BLaER1 (cell line): ENCODE data around the gene KDF1.

ENCODE experiments used
- H3K27ac ChIP-seq: shearing (Covaris generic); formaldehyde crosslinking; 2 replicates; pipeline ENCODE4 v1.8.1; 2022
- H3K27me3 ChIP-seq: shearing (Covaris generic); formaldehyde crosslinking; 2 replicates; pipeline ENCODE4 v1.8.1; 2022
- H3K36me3 ChIP-seq: shearing (Covaris generic); formaldehyde crosslinking; 2 replicates; pipeline ENCODE4 v1.8.1; 2022
- H3K4me1 ChIP-seq: shearing (Covaris generic); formaldehyde crosslinking; 2 replicates; pipeline ENCODE4 v1.8.1; 2022
- H3K4me2 ChIP-seq: shearing (Covaris generic); formaldehyde crosslinking; 2 replicates; pipeline ENCODE4 v1.8.1; 2022
- H3K4me3 ChIP-seq: shearing (Covaris generic); formaldehyde crosslinking; 2 replicates; pipeline ENCODE4 v1.8.1; 2022
- H3K9ac ChIP-seq: shearing (Covaris generic); formaldehyde crosslinking; 2 replicates; pipeline ENCODE4 v1.8.1; 2022
- H3K9me3 ChIP-seq: shearing (Covaris generic); formaldehyde crosslinking; 2 replicates; pipeline ENCODE4 v1.8.1; 2022
- H4K20me1 ChIP-seq: shearing (Covaris generic); formaldehyde crosslinking; 2 replicates; pipeline ENCODE4 v1.8.1; 2022
- Cebpa-rat ChIP-seq: shearing (Covaris generic); IDR thresholded peaks from 2 replicates; pipeline ENCODE4 v1.8.1; 2022

The KDF1 gene

DNA sequence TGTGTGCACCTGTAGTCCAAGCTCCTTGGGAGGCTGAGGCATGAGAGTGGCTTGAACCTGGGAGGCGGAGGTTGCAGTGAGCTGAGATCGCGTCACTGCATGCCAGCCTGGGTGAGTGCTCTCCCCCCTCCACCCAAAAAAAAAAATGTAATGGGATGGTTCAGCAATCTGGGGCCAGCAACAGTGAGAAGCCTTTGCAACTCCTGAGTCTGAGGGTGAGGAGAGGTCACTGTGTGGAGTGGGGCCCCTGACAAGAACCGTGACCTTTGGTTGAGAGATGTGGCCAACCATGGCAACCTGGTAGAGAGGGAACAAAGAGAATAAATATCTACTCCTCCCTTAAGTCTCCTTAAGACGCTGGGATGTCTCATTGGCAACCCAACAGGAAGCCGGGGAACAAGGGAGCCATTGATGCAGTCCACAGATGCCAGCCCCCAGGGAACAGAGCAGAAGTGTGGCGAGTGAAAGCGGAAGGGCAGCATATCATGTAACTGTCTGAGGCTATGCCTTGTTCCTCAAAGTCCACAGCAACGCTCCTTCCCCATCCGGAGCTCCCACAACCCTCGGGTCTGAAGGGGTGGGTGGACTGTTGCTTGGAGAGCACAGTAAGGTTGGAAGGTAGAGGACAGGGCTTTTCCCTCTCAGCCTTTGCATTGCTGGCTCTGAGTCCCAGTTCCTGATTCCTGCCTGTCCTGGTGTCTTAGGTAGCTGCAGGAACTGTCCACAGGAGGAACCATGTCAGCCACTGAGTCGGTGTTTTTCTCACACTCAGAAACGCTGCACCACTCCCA lies 41.5 kb upstream of the KDF1 start:
- H3K9me3 ChIP-seq, result no peaks in the 10 kb centered on the region
- no peak for TF ChIP-seq Cebpa-rat
- no peaks in the 10 kb centered on the region for H3K36me3 ChIP-seq
- H4K20me1 ChIP-seq, result no peaks in the 10 kb centered on the region
- peaks cover 8% of the 10 kb centered on the region for H3K27me3 ChIP-seq
- H3K4me1 ChIP-seq, result peaks cover 89% of the 10 kb centered on the region
- peak overlapping the region; percentile 36; the same call in 1 of the 2 replicates for H3K9ac ChIP-seq
- H3K4me2 ChIP-seq, result peak overlapping the region; percentile 84
- H3K4me3 ChIP-seq, result peak overlapping the region; percentile 37
- H3K27ac ChIP-seq, result peak overlapping the region; percentile 76

DNA sequence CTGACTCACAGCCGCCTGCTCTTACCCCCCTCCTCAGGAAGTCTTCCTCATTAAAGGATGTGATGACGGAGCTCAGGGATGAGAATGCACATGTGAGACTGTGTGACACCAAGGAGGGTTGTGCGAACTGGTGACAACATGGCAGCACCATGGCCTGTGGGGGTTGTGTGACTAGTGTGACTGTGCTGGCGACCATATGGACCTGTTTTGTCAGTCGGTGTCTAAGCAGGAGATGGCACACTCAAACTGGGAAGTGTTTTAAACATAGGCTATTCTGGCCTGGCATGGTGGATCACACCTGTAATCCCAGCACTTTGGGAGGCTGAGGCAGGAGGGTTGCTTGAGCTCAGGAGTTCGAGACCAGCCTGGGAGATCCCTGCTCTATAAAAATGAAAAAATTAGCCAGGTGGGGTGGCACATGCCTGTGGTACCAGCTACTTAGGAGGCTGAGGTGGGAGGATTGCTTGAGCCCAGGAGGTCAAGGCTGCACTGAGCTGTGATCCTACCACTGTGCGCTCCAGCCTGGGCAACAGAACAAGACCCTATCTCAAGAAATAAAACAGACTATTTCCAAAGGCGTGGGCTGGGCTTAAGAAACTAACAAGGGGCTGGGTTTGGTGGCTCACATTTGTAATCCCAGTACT lies 40.7 kb upstream of the KDF1 start:
- Histone ChIP-seq H3K4me3 (peak overlapping the region; percentile 37), H3K9me3 (no peaks in the 10 kb centered on the region), H3K27me3 (peaks cover 16% of the 10 kb centered on the region), H3K36me3 (no peaks in the 10 kb centered on the region), H3K4me2 (peak overlapping the region; percentile 84), H3K27ac (peak overlapping the region; percentile 76), H3K4me1 (peaks cover 81% of the 10 kb centered on the region), H3K9ac (peak overlapping the region; percentile 12; the same call in 1 of the 2 replicates), H4K20me1 (no peaks in the 10 kb centered on the region)
- TF ChIP-seq Cebpa-rat, result no peak

GRCh38 chr1:27000090-27000816 lies 40.0 kb upstream of the KDF1 start:
- peaks cover 23% of the 10 kb centered on the region for H3K27me3 ChIP-seq

DNA sequence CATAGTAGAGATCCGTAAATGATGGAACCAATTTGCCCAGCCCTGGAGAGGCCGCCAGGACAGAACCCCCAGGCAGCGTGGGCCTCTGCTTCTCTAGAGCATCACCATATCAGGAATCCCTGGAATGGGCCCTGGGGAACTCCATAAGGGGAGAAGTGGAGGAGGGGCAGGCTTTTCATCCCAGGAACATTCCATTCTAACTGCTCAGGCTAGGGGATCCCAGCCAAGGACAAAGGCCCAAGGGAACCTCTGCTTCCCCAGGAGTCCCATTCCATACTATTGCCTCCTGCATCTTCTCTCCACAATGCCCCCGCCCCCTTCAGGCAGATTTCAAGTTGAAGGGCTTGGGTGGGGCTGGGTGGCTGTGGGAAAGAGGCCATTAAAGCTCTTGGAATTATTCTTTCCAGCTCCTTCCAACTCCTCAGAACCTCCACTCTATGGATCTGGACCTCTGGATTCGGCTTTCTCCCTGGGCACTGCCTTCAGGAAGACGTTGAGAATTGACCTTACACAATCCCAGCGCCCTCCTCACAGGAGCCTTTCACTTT lies 39.2 kb upstream of the KDF1 start:
- Histone ChIP-seq H3K4me2 (peak overlapping the region; percentile 84), H3K9ac (no peak overlapping the region), H3K27me3 (peaks cover 30% of the 10 kb centered on the region), H3K36me3 (no peaks in the 10 kb centered on the region), H3K9me3 (no peaks in the 10 kb centered on the region), H4K20me1 (0 out of 2 replicates have a peak, but pooled peaks cover 8% of the 10 kb centered on the region), H3K4me1 (peaks cover 72% of the 10 kb centered on the region), H3K4me3 (no peak overlapping the region), H3K27ac (no peak overlapping the region)
- TF ChIP-seq Cebpa-rat, result no peak

More at GRCh38 chr1:27000090-27000816, 40.0 kb upstream of the KDF1 start:
- H4K20me1 ChIP-seq, result 0 out of 2 replicates have a peak, but pooled peaks cover under 1% of the 10 kb centered on the region
- H3K36me3 ChIP-seq, result no peaks in the 10 kb centered on the region
- H3K4me3 ChIP-seq, result no peak overlapping the region
- peak overlapping the region; percentile 84 for H3K4me2 ChIP-seq
- peak overlapping the region; percentile 76; the same call in 1 of the 2 replicates for H3K27ac ChIP-seq
- H3K9me3 ChIP-seq, result no peaks in the 10 kb centered on the region
- no peak overlapping the region for H3K9ac ChIP-seq
- peaks cover 74% of the 10 kb centered on the region for H3K4me1 ChIP-seq
- TF ChIP-seq Cebpa-rat, result no peak

GRCh38 chr1:26998429-26999300 lies 38.4 kb upstream of the KDF1 start:
- peaks cover 68% of the 10 kb centered on the region for H3K4me1 ChIP-seq
- H3K4me2 ChIP-seq, result peak overlapping the region; percentile 79
- H3K27me3 ChIP-seq, result peaks cover 39% of the 10 kb centered on the region
- no peaks in the 10 kb centered on the region for H3K36me3 ChIP-seq
- 0 out of 2 replicates have a peak, but pooled peaks cover 12% of the 10 kb centered on the region for H4K20me1 ChIP-seq
- H3K9ac ChIP-seq, result no peak overlapping the region
- no peaks in the 10 kb centered on the region for H3K9me3 ChIP-seq
- no peak overlapping the region for H3K27ac ChIP-seq
- H3K4me3 ChIP-seq, result no peak overlapping the region
- TF ChIP-seq Cebpa-rat, result no peak

DNA sequence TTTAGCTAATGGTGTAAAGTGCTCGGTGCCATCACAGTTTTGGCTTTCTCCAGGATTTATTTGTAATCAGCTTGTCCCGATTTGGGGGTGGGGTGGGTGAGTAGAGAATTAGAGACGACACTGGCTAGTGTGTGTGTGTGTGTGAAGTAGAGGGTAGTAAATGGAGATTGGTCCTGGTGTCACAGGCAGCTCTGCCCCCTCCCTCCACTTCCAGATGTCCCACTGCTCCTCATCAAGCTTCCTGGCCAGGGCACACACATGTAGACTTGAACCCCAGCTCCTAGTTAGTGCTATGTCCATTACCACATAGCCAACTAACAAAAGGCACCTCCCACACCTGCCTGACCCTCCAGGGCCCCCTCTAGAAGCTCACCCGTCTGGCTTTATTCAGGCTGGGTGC lies 36.4 kb upstream of the KDF1 start:
- Histone ChIP-seq H3K4me1 (peaks cover 55% of the 10 kb centered on the region), H4K20me1 (0 out of 2 replicates have a peak, but pooled peaks cover 12% of the 10 kb centered on the region), H3K27ac (no peak overlapping the region), H3K36me3 (no peaks in the 10 kb centered on the region), H3K4me3 (no peak overlapping the region), H3K9me3 (no peaks in the 10 kb centered on the region), H3K9ac (no peak overlapping the region), H3K4me2 (no peak overlapping the region), H3K27me3 (peaks cover 49% of the 10 kb centered on the region)
- TF ChIP-seq Cebpa-rat, result no peak

- no peak for TF ChIP-seq Cebpa-rat
- Histone ChIP-seq H3K9ac (no peak overlapping the region), H3K4me1 (peaks cover 48% of the 10 kb centered on the region), H3K4me2 (no peak overlapping the region), H4K20me1 (0 out of 2 replicates have a peak, but pooled peaks cover 12% of the 10 kb centered on the region), H3K4me3 (no peak overlapping the region), H3K36me3 (no peaks in the 10 kb centered on the region), H3K27ac (no peak overlapping the region), H3K27me3 (peaks cover 49% of the 10 kb centered on the region), H3K9me3 (no peaks in the 10 kb centered on the region)
Measured at GRCh38 chr1:26996024-26996423, 35.8 kb upstream of the KDF1 start.

DNA sequence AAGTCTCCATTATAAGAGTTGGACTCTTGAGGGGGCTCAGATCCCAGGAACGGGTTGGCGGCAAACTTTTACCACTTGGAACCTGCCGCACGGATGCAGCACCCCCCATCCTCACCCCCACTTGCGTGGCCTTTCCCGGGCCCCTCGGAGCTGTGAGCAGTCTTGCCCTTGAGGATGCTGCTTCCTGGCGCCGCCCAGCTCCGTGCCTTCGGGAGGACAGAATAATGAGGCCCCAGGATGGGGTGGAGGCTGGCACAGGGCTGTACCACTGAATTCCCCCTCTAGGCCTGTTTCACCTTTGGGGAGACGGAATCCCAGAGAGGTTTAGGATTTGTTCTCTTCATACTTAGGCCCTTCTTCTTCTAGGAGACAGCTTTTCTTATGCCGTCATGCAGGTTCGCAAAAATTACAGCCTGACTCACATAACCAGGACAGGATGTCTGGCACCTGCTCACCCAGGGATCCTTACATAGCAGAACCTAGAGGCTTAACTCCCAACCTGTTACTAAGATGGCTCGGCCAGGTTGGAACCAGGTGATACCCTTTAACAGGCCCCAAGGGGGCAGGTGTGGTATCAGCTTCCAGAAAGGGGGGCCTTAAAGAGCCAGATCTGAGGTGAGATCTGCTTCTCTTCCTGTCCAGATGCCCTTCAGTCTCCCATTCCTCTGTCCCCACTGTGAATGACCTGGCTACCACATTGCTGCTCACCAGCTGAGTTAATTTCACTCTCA lies 34.7 kb upstream of the KDF1 start:
- H4K20me1 ChIP-seq, result 0 out of 2 replicates have a peak, but pooled peaks cover 12% of the 10 kb centered on the region
- peaks cover 38% of the 10 kb centered on the region for H3K4me1 ChIP-seq
- peak overlapping the region; percentile 76 for H3K4me3 ChIP-seq
- H3K27ac ChIP-seq, result no peak overlapping the region
- no peak for TF ChIP-seq Cebpa-rat
- H3K9me3 ChIP-seq, result no peaks in the 10 kb centered on the region
- peaks cover 49% of the 10 kb centered on the region for H3K27me3 ChIP-seq
- H3K36me3 ChIP-seq, result no peaks in the 10 kb centered on the region
- H3K4me2 ChIP-seq, result peak overlapping the region; percentile 100
- no peak overlapping the region for H3K9ac ChIP-seq
